ENCODE data around the gene STX10.

DNA sequence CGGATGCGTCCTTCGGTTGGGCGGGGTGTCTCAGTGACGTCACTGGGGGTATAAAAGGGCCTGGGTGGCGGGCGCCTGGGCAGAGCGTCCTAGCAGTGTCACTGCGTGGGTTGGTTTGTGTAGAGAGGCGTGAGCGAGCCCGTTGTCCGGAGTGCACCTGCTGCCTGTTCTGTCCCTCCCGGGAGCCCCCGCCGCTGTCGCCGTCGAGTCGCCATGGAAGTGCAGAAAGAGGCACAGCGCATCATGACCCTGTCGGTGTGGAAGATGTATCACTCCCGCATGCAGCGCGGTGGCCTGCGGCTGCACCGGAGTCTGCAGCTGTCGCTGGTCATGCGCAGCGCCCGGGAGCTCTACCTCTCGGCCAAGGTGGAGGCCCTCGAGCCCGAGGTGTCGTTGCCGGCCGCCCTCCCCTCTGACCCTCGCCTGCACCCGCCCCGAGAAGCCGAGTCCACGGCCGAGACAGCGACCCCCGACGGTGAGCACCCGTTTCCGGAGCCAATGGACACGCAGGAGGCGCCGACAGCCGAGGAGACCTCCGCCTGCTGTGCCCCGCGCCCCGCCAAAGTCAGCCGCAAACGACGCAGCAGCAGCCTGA is 2.9 kb upstream of the STX10 start:
- TF ChIP-seq POLR2A (IDR thresholded peaks at IDR 0.05; ENCODE audit: low read depth, low read length), result peak; percentile 100
- TF ChIP-seq POLR2AphosphoS5 (IDR thresholded peaks at IDR 0.05; ENCODE audit: low read depth, low read length), result peak; percentile 100
